Measurements from ENCODE around the gene VRK1.

Gene VRK1

GRCh38 chr14:96783043-96783914 lies 13.9 kb upstream of the VRK1 start:
- H3K4me3 ChIP-seq (ENCODE audit: low read depth, low read length), result no peak overlapping the region
- TF ChIP-seq POLR2A (IDR thresholded peaks at IDR 0.05; ENCODE audit: extremely low read depth, insufficient read length) (no peak), CTCF (IDR thresholded peaks at IDR 0.05; ENCODE audit: low read depth, low read length) (no peak), MYC (IDR thresholded peaks at IDR 0.05; ENCODE audit: low read depth, low read length) (no peak), MAX (IDR thresholded peaks at IDR 0.05; ENCODE audit: low read depth, low read length) (no peak)
- no peak for DNase-seq (ENCODE audit: low read depth)

DNA sequence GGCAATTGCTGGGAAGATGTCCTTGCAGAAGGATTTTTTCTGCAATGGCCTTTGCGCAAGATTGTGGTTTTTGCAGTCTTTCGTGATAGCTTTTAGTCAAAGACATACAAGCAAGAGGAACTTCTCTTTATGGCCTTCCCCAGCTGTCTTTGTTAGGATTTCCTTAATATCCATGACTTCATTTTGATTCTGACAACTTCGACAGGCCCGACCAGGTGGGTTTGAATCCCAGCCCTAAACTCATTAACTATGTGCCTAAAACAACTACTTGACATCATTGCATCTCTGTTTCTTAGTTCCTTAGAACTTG lies 13.3 kb upstream of the VRK1 start:
- TF ChIP-seq CTCF (IDR thresholded peaks at IDR 0.05; ENCODE audit: low read depth, low read length) (no peak), POLR2A (IDR thresholded peaks at IDR 0.05; ENCODE audit: extremely low read depth, insufficient read length) (no peak), MYC (IDR thresholded peaks at IDR 0.05; ENCODE audit: low read depth, low read length) (no peak), MAX (IDR thresholded peaks at IDR 0.05; ENCODE audit: low read depth, low read length) (no peak)
- DNase-seq (ENCODE audit: low read depth), result peak; percentile 91

GRCh38 chr14:96790186-96790585 lies 7.0 kb upstream of the VRK1 start:
- TF ChIP-seq MAX (IDR thresholded peaks at IDR 0.05; ENCODE audit: low read depth, low read length) (no peak), MYC (IDR thresholded peaks at IDR 0.05; ENCODE audit: low read depth, low read length) (no peak)
- H3K4me3 ChIP-seq (ENCODE audit: low read depth, low read length), result no peak overlapping the region
- no peak for DNase-seq (ENCODE audit: low read depth)

More for the DNA sequence above, 13.3 kb upstream of the VRK1 start:
- H3K4me3 ChIP-seq (ENCODE audit: low read depth, low read length), result no peak overlapping the region

- TF ChIP-seq POLR2A (IDR thresholded peaks at IDR 0.05; ENCODE audit: extremely low read depth, insufficient read length) (no peak), MAX (IDR thresholded peaks at IDR 0.05; ENCODE audit: low read depth, low read length) (no peak), CTCF (IDR thresholded peaks at IDR 0.05; ENCODE audit: low read depth, low read length) (no peak), MYC (IDR thresholded peaks at IDR 0.05; ENCODE audit: low read depth, low read length) (no peak)
- peak; percentile 14 for DNase-seq (ENCODE audit: low read depth)
- no peak overlapping the region for H3K4me3 ChIP-seq (ENCODE audit: low read depth, low read length)
Measured at GRCh38 chr14:96790706-96791105, 6.5 kb upstream of the VRK1 start.

DNA sequence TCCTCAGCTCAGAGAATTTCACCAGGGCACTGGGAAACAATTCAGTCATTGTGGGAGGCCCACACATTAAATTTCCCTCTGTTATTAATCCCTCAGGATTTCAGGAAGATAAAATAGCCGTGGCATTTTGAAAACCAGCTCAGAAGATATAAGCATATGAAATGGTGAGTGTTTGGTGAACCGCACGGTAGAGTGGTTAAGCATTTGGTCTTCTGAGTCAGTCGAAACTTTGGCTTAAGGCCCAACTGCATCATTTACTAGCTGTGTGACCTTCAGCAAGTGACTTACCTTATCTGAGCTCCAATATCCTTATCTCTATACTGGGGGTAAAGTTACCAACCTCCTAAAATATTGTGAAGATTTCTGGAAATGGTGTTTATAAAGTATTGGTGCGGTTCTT lies 5.2 kb upstream of the VRK1 start:
- no peak for TF ChIP-seq CTCF (IDR thresholded peaks at IDR 0.05; ENCODE audit: low read depth, low read length)
- TF ChIP-seq POLR2A (IDR thresholded peaks at IDR 0.05; ENCODE audit: extremely low read depth, insufficient read length), result no peak
- TF ChIP-seq MAX (IDR thresholded peaks at IDR 0.05; ENCODE audit: low read depth, low read length), result no peak
- TF ChIP-seq MYC (IDR thresholded peaks at IDR 0.05; ENCODE audit: low read depth, low read length), result no peak
- no peak for DNase-seq (ENCODE audit: low read depth)
- no peak overlapping the region for H3K4me3 ChIP-seq (ENCODE audit: low read depth, low read length)

DNA sequence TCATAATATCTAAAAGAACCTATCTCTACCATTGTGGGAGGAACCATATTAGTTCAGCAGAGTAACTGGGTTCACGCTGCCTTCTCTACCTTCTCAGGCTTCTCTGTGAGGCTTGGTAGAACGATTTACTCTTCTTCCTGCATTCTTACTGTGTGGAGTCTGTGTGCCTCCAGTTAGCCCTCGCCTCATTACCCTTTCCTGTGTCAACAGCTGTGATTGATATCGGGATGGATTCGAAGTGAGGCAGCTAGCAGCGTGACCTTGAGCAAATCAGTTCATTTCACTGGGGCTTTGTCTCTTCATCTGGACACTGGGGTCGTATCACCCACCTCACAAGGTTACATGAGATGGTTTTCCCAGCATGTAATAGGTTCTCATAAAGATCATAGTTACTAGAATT lies 4.6 kb upstream of the VRK1 start:
- no peak for DNase-seq (ENCODE audit: low read depth)
- TF ChIP-seq CTCF (IDR thresholded peaks at IDR 0.05; ENCODE audit: low read depth, low read length), result no peak
- TF ChIP-seq POLR2A (IDR thresholded peaks at IDR 0.05; ENCODE audit: extremely low read depth, insufficient read length), result no peak
- no peak for TF ChIP-seq MYC (IDR thresholded peaks at IDR 0.05; ENCODE audit: low read depth, low read length)
- TF ChIP-seq MAX (IDR thresholded peaks at IDR 0.05; ENCODE audit: low read depth, low read length), result no peak
- no peak overlapping the region for H3K4me3 ChIP-seq (ENCODE audit: low read depth, low read length)
